Suprapubic skin (tissue), 4 donors: Measurements from ENCODE around the gene BBLN.

Experiments used
- EP300 ChIP-seq: sonication (generic); formaldehyde crosslinking; IDR thresholded peaks from one replicate; pipeline ENCODE4 v1.6.1; 2017; ENCODE audit warnings: antibody characterized with exemption
- POLR2AphosphoS5 ChIP-seq, 3 donors: sonication (generic); formaldehyde crosslinking; IDR thresholded peaks; one replicate each; pipeline ENCODE4 v1.6.1; 2017; ENCODE audit warnings: antibody characterized with exemption in 3 of 3
- TF ChIP-seq, protein P1 (sequence below), 2 donors: fragments of 200-600 bp in 1 of 2; fragments of 450-650 bp in 1 of 2; sonication (generic) in 1 of 2; IDR thresholded peaks; one replicate each; pipeline ENCODE4 v1.5.1; 2016 to 2019; ENCODE audit warnings: antibody characterized with exemption in 2 of 2, mild to moderate bottlenecking in 1 of 2, moderate library complexity in 1 of 2

DNA sequence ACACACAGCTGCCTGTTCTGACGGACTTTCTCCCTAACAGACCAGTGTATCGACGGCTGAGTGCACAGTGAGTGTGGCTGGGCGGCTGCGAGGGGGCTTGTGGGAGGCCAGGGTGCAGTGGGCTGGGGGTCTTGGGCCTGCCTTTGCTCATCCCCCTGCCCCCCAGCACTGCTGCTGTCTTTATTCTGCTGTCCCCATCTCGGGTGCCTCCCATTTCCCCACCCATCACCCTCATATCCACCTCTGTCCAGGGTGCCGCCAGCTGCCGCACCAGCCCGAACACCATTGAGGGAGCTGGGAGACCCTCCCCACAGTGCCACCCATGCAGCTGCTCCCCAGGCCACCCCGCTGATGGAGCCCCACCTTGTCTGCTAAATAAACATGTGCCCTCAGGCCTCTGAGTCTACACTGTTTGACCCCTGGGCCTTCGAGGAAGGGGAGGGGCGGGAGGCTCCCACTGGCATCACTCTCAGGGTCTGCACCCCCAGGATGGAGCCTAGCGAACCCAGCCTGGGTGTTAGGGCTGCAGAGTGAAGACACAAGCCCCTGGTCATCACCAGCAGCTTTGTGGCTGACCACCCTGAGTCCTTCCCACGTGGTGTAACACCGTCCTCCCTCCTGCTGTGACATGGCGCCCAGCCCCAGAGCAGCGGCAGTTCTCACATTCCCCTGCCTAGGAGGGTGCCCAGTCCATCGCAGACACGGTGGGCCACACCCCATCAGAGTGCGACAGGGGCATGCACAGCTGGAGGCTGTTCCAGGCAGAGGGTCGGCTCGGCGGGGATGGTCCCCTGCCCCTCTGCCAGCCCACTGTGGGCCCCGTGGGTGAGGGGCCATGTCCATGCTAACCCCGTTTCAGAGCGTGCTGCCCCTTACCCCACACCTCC is 6.8 kb upstream of the BBLN start:
- TF ChIP-seq EP300 (no peak), POLR2AphosphoS5 (IDR thresholded peaks at IDR 0.05) (no peak)
- TF ChIP-seq, protein P1, sequence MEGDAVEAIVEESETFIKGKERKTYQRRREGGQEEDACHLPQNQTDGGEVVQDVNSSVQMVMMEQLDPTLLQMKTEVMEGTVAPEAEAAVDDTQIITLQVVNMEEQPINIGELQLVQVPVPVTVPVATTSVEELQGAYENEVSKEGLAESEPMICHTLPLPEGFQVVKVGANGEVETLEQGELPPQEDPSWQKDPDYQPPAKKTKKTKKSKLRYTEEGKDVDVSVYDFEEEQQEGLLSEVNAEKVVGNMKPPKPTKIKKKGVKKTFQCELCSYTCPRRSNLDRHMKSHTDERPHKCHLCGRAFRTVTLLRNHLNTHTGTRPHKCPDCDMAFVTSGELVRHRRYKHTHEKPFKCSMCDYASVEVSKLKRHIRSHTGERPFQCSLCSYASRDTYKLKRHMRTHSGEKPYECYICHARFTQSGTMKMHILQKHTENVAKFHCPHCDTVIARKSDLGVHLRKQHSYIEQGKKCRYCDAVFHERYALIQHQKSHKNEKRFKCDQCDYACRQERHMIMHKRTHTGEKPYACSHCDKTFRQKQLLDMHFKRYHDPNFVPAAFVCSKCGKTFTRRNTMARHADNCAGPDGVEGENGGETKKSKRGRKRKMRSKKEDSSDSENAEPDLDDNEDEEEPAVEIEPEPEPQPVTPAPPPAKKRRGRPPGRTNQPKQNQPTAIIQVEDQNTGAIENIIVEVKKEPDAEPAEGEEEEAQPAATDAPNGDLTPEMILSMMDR (IDR thresholded peaks at IDR 0.05): no peak
